Coronary artery (tissue), 2 donors: ENCODE measurements around the gene CXCL12.

Experiments
- DNase-seq: peaks from one replicate; pipeline ENCODE4 v3.0.0-alpha.2; 2017; ENCODE audit warnings: low spot score
- H3K27ac ChIP-seq, 2 donors: fragments of 200-600 bp; sonication (generic); one replicate each; pipeline ENCODE4 v1.5.1; 2016 to 2019
- H3K4me3 ChIP-seq: fragments of 200-600 bp; sonication (generic); 2 replicates; pipeline ENCODE4 v1.5.1; 2016; ENCODE audit warnings: mild to moderate bottlenecking, moderate library complexity
- CTCF ChIP-seq: fragments of 200-600 bp; sonication (generic); IDR thresholded peaks from one replicate; pipeline ENCODE4 v1.5.1; 2019; ENCODE audit warnings: antibody characterized with exemption

The CXCL12 gene

GRCh38 chr10:44364566-44364965, 20.3 kb downstream of the CXCL12 start:
- Histone ChIP-seq H3K27ac (no peak overlapping the region), H3K4me3 (no peak overlapping the region)
- DNase-seq = no peak
- no peak for TF ChIP-seq CTCF

GRCh38 chr10:44363716-44364115, 21.2 kb downstream of the CXCL12 start:
- DNase-seq = no peak
- H3K27ac ChIP-seq = no peak overlapping the region
- no peak overlapping the region for H3K4me3 ChIP-seq
- no peak for TF ChIP-seq CTCF

GRCh38 chr10:44362866-44363711, 21.8 kb downstream of the CXCL12 start:
- H3K27ac ChIP-seq = no peak overlapping the region
- DNase-seq = no peak
- no peak overlapping the region for H3K4me3 ChIP-seq
- TF ChIP-seq CTCF = no peak

- Histone ChIP-seq H3K4me3 (no peak overlapping the region), H3K27ac (no peak overlapping the region)
- no peak for TF ChIP-seq CTCF
- DNase-seq = no peak
Measured at GRCh38 chr10:44361109-44361508, 23.8 kb downstream of the CXCL12 start.

- no peak for DNase-seq
- no peak for TF ChIP-seq CTCF
- no peak overlapping the region for H3K4me3 ChIP-seq
- H3K27ac ChIP-seq = no peak overlapping the region
Measured at GRCh38 chr10:44358080-44358771, 26.7 kb downstream of the CXCL12 start.

- DNase-seq = no peak
- no peak for TF ChIP-seq CTCF
- Histone ChIP-seq H3K4me3 (no peak overlapping the region), H3K27ac (no peak overlapping the region)
Measured at GRCh38 chr10:44357023-44357540, 27.8 kb downstream of the CXCL12 start.
